Neural cell (in vitro differentiated cells): ENCODE measurements around the gene MPL. TPM values are rescaled to one million over a fixed set of nuclear protein-coding genes. Genes with fewer than 3 reads are reported as not detected.

Experiments used
- H2AFZ ChIP-seq: fragments of 200-600, 300-800 bp; sonication (generic), shearing (Covaris generic); 2 replicates; pipeline ENCODE4 v1.6.0; 2014; ENCODE audit warnings: low read depth, mild to moderate bottlenecking, antibody characterized with exemption, low read length, moderate library complexity
- H3F3A ChIP-seq: fragments of 200-600 bp; shearing (Covaris generic); 2 replicates; pipeline ENCODE4 v1.6.1; 2016; ENCODE audit warnings: mild to moderate bottlenecking, moderate library complexity, mixed read lengths, antibody characterized with exemption, low read length; ENCODE audit not compliant: insufficient read depth, poor library complexity, severe bottlenecking
- H3K27ac ChIP-seq: fragments of 200-600, 300-800 bp; sonication (generic), shearing (Covaris generic); 2 replicates; pipeline ENCODE4 v1.5.1; 2014; ENCODE audit warnings: mild to moderate bottlenecking, low read length, moderate library complexity
- H3K27me3 ChIP-seq: fragments of 300-800, 200-600 bp; sonication (generic), shearing (Covaris generic); 2 replicates; pipeline ENCODE4 v1.6.0; 2014; ENCODE audit warnings: mild to moderate bottlenecking, low read depth, low read length, moderate library complexity; ENCODE audit not compliant: insufficient read depth
- H3K36me3 ChIP-seq: fragments of 300-800, 200-600 bp; sonication (generic), shearing (Covaris generic); 2 replicates; pipeline ENCODE4 v1.5.1; 2014; ENCODE audit warnings: mild to moderate bottlenecking, antibody characterized with exemption, low read length, moderate library complexity; ENCODE audit not compliant: insufficient read depth
- H3K4me2 ChIP-seq: fragments of 300-800, 200-600 bp; sonication (generic), shearing (Covaris generic); 2 replicates; pipeline ENCODE4 v1.6.0; 2014; ENCODE audit warnings: mild to moderate bottlenecking, low read length
- H3K4me3 ChIP-seq: fragments of 300-800, 200-600 bp; sonication (generic), shearing (Covaris generic); 2 replicates; pipeline ENCODE4 v1.5.1; 2014; ENCODE audit warnings: mild to moderate bottlenecking, low read length, moderate library complexity
- H3K79me2 ChIP-seq: fragments of 200-600 bp; shearing (Covaris generic); replicated peaks from 2 replicates; pipeline ENCODE4 v1.6.0; 2014; ENCODE audit warnings: mild to moderate bottlenecking, low read length, moderate library complexity; ENCODE audit not compliant: insufficient read depth
- H3K9ac ChIP-seq: fragments of 300-800, 200-600 bp; sonication (generic), shearing (Covaris generic); 2 replicates; pipeline ENCODE4 v1.6.1; 2016; ENCODE audit warnings: mild to moderate bottlenecking, low read length, mixed read lengths
- H3K9me2 ChIP-seq: fragments of 200-600 bp; shearing (Covaris generic); 2 replicates; pipeline ENCODE4 v1.6.1; 2016; ENCODE audit warnings: mild to moderate bottlenecking, low read length, mixed read lengths; ENCODE audit not compliant: insufficient read depth
- H3K9me3 ChIP-seq: fragments of 200-600, 300-800 bp; sonication (generic), shearing (Covaris generic); 2 replicates; pipeline ENCODE4 v1.6.1; 2016; ENCODE audit warnings: mild to moderate bottlenecking, mixed run types, low read length, moderate library complexity, mixed read lengths
- H4K20me1 ChIP-seq: fragments of 200-600 bp; shearing (Covaris generic); 2 replicates; pipeline ENCODE4 v1.6.1; 2016; ENCODE audit warnings: mild to moderate bottlenecking, mixed run types; ENCODE audit not compliant: insufficient read depth
- EP300 ChIP-seq: fragments of 450-650 bp; conservative IDR thresholded peaks from 2 replicates; pipeline ENCODE4 v1.6.1; 2014; ENCODE audit warnings: antibody characterized with exemption, mild to moderate bottlenecking, moderate library complexity; ENCODE audit not compliant: poor library complexity, severe bottlenecking
- MXI1 ChIP-seq: fragments of 450-650 bp; conservative IDR thresholded peaks from 2 replicates; pipeline ENCODE4 v1.6.1; 2014; ENCODE audit warnings: antibody characterized with exemption, mild to moderate bottlenecking; ENCODE audit not compliant: poor library complexity, severe bottlenecking
- POLR2AphosphoS5 ChIP-seq: IDR thresholded peaks from 2 replicates; pipeline ENCODE4 v1.6.1; 2012
- RAD21 ChIP-seq: fragments of 450-650 bp; conservative IDR thresholded peaks from 2 replicates; pipeline ENCODE4 v1.6.1; 2014; ENCODE audit warnings: antibody characterized with exemption, mild to moderate bottlenecking, moderate library complexity
- SMC3 ChIP-seq: fragments of 450-650 bp; conservative IDR thresholded peaks from 2 replicates; pipeline ENCODE4 v1.6.1; 2014; ENCODE audit warnings: antibody characterized with exemption, mild to moderate bottlenecking, moderate library complexity; ENCODE audit not compliant: poor library complexity
- polyA plus RNA-seq: library from polyadenylated mRNA; depleted of rRNA; stranded (reverse); fragments of >200 nt; gene quantifications from 2 replicates; pipeline ENCODE4 v1.2.3, GENCODE V29; 2014
- TF ChIP-seq, protein P1 (sequence below): IDR thresholded peaks from 2 replicates; pipeline ENCODE4 v1.6.1; 2012; ENCODE audit warnings: borderline replicate concordance
- TF ChIP-seq, protein P2 (sequence below): fragments of 450-650 bp; IDR thresholded peaks from 2 replicates; pipeline ENCODE4 v1.5.1; 2014; ENCODE audit warnings: antibody characterized with exemption, mild to moderate bottlenecking, moderate library complexity; ENCODE audit not compliant: poor library complexity, severe bottlenecking

Gene MPL
- polyA plus RNA-seq, 1 donor from 2014 or later, result not detected

DNA sequence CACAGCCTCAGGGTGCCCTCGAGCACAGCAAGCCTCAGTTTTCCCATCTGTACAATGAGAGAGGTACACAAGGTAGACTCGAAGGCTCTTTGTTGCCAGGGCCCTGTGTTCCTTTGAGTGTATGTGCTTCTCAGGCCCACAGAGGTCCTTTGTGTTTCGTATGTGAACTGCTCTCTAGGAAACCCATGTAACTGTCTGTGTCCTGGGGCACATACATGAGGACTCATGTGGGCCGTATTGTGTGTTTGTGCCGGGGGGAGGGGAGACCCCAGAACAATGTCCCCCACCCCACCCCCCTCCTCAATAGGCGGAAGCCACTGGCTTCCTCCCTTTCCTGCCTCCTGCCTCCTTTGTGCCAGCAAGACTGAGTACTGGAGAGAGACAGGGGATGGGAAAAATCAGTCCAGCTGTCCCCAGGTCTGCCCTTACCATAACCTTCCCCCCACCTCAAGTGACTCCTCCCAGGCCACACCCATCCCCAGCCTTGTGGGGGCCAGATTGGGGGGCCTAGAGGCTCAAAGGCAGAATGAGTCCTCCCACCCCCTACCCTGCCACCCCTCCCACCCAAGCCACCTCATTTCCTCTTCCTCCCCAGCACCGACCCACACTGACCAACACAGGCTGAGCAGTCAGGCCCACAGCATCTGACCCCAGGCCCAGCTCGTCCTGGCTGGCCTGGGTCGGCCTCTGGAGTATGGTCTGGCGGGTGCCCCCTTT, 37.1 kb upstream of the MPL start, which contains the start of gene TIE1:
Gene TIE1 (plus strand): TSS at position 605 of the 717 bp plus-strand sequence. CDS start 90 bp downstream, at position 695.
- H3K4me2 ChIP-seq, result no peak within 1 kb of the TSS
- H4K20me1 ChIP-seq, result no peaks in the 10 kb centered on the region
- H3K36me3 ChIP-seq, result no peaks in the 10 kb centered on the region
- no peak within 1 kb of the TSS for H2AFZ ChIP-seq
- no peaks in the 10 kb centered on the region for H3K9me3 ChIP-seq
- H3K9ac ChIP-seq, result no peak within 1 kb of the TSS
- TF ChIP-seq POLR2AphosphoS5 (no peak), EP300 (no peak), MXI1 (no peak)
- no peak within 1 kb of the TSS for H3K4me3 ChIP-seq
- H3F3A ChIP-seq, result no peaks in the 10 kb centered on the region
- H3K9me2 ChIP-seq, result no peaks in the 10 kb centered on the region
- H3K27me3 ChIP-seq, result no peaks in the 10 kb centered on the region
- H3K27ac ChIP-seq, result no peak within 1 kb of the TSS
- H3K79me2 ChIP-seq, result no peaks in the 10 kb centered on the region

DNA sequence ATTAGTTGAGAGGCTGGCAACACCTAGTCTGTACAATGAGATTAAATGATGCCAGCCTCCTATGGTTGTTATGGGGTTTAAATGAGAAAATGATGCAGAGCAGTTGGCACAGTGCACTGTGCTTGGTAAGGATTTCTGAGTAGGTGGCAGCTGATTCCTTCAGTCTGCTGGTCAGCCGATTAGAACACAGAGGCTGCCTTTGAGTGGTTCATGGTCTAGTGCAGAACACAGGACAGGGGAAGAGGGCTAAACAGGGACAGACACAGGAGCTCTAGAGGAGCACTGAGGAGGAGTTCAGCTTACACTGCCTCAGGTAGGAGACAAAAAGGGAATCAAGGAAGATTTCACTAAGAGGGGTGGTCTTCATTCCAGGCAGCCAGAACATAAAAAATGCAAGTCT, 35.4 kb upstream of the MPL start:
- no peaks in the 10 kb centered on the region for H3K9me3 ChIP-seq
- H4K20me1 ChIP-seq, result no peaks in the 10 kb centered on the region
- no peaks in the 10 kb centered on the region for H3K9me2 ChIP-seq
- H3K4me3 ChIP-seq, result no peak overlapping the region
- no peaks in the 10 kb centered on the region for H3K79me2 ChIP-seq
- H3K36me3 ChIP-seq, result no peaks in the 10 kb centered on the region
- H3K9ac ChIP-seq, result no peak overlapping the region
- H3F3A ChIP-seq, result no peaks in the 10 kb centered on the region
- no peak overlapping the region for H3K27ac ChIP-seq
- TF ChIP-seq, protein P1, sequence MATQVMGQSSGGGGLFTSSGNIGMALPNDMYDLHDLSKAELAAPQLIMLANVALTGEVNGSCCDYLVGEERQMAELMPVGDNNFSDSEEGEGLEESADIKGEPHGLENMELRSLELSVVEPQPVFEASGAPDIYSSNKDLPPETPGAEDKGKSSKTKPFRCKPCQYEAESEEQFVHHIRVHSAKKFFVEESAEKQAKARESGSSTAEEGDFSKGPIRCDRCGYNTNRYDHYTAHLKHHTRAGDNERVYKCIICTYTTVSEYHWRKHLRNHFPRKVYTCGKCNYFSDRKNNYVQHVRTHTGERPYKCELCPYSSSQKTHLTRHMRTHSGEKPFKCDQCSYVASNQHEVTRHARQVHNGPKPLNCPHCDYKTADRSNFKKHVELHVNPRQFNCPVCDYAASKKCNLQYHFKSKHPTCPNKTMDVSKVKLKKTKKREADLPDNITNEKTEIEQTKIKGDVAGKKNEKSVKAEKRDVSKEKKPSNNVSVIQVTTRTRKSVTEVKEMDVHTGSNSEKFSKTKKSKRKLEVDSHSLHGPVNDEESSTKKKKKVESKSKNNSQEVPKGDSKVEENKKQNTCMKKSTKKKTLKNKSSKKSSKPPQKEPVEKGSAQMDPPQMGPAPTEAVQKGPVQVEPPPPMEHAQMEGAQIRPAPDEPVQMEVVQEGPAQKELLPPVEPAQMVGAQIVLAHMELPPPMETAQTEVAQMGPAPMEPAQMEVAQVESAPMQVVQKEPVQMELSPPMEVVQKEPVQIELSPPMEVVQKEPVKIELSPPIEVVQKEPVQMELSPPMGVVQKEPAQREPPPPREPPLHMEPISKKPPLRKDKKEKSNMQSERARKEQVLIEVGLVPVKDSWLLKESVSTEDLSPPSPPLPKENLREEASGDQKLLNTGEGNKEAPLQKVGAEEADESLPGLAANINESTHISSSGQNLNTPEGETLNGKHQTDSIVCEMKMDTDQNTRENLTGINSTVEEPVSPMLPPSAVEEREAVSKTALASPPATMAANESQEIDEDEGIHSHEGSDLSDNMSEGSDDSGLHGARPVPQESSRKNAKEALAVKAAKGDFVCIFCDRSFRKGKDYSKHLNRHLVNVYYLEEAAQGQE, result no peak
- no peak overlapping the region for H3K4me2 ChIP-seq
- no peak overlapping the region for H2AFZ ChIP-seq
- H3K27me3 ChIP-seq, result no peaks in the 10 kb centered on the region

DNA sequence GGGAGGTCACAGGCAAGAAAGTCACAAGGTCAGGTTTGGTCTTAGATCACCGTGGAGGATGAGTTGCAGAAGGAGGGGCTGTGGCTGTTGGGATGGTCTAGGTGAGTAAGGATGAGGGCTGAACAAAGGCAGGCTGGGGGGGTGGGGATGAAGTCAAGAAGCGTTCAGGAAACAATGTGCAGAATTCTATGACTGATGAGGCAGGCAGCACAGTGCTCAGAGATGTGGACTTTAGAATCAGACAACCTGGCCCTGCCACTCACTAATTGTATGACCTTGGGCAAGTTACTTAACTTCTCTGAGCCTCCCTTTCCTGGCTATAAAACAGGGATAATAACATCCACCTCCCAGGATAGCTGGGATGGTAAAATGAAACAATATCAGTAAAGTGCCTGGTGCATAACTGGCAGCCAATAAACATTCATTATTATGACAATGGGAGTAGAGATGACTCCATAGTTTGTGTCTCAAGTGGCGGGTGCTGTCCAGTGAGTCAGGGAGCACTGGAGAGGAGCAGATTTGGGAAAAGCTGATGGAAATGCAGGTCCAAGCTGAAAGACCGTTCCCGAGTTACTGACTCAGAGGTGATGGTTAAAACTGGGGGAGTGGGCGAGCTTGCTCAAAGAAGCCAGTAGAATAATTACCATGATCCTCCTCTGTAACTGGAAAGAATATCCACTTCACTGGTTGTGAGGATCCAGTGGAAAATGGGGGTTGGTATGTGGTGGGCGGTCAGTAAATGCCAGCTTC, 34.7 kb upstream of the MPL start:
- Histone ChIP-seq H3K79me2 (no peaks in the 10 kb centered on the region), H3K9me2 (no peaks in the 10 kb centered on the region), H3K27me3 (no peaks in the 10 kb centered on the region), H3K9me3 (no peaks in the 10 kb centered on the region), H2AFZ (no peak overlapping the region), H3F3A (no peaks in the 10 kb centered on the region), H3K9ac (no peak overlapping the region), H3K27ac (no peak overlapping the region), H3K4me2 (no peak overlapping the region), H3K36me3 (no peaks in the 10 kb centered on the region), H4K20me1 (no peaks in the 10 kb centered on the region), H3K4me3 (no peak overlapping the region)
- TF ChIP-seq RAD21 (no peak), POLR2AphosphoS5 (no peak), SMC3 (no peak), EP300 (no peak)
- TF ChIP-seq, protein P1, result no peak
- TF ChIP-seq, protein P2, sequence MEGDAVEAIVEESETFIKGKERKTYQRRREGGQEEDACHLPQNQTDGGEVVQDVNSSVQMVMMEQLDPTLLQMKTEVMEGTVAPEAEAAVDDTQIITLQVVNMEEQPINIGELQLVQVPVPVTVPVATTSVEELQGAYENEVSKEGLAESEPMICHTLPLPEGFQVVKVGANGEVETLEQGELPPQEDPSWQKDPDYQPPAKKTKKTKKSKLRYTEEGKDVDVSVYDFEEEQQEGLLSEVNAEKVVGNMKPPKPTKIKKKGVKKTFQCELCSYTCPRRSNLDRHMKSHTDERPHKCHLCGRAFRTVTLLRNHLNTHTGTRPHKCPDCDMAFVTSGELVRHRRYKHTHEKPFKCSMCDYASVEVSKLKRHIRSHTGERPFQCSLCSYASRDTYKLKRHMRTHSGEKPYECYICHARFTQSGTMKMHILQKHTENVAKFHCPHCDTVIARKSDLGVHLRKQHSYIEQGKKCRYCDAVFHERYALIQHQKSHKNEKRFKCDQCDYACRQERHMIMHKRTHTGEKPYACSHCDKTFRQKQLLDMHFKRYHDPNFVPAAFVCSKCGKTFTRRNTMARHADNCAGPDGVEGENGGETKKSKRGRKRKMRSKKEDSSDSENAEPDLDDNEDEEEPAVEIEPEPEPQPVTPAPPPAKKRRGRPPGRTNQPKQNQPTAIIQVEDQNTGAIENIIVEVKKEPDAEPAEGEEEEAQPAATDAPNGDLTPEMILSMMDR, result no peak
